ENCODE data around the gene FARS2.

FARS2 gene

DNA sequence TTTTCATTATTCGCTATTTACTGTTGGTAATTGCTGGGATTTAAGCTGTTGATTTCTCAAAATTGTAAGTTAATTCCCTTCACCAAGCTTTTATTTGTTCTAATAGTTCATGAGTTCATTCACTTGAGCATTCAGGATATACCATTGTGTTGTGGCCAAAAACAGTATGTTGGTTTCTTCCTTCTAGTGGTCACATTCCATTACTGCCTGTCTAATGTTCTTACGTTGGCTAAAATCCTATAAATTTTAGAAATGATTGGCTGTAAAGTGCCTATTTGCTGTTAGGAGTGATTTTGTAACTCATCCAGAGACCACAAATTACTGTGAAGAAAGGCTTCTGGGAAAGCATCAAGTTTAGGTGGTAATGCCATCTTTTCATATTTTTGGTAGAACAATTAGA lies 76.3 kb downstream of the FARS2 start:
- no peak overlapping the region for H3K4me3 ChIP-seq (ENCODE audit: low read depth, low read length)
- TF ChIP-seq, protein P1, sequence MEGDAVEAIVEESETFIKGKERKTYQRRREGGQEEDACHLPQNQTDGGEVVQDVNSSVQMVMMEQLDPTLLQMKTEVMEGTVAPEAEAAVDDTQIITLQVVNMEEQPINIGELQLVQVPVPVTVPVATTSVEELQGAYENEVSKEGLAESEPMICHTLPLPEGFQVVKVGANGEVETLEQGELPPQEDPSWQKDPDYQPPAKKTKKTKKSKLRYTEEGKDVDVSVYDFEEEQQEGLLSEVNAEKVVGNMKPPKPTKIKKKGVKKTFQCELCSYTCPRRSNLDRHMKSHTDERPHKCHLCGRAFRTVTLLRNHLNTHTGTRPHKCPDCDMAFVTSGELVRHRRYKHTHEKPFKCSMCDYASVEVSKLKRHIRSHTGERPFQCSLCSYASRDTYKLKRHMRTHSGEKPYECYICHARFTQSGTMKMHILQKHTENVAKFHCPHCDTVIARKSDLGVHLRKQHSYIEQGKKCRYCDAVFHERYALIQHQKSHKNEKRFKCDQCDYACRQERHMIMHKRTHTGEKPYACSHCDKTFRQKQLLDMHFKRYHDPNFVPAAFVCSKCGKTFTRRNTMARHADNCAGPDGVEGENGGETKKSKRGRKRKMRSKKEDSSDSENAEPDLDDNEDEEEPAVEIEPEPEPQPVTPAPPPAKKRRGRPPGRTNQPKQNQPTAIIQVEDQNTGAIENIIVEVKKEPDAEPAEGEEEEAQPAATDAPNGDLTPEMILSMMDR (IDR thresholded peaks at IDR 0.05; ENCODE audit: control insufficient read depth, extremely low read depth, insufficient read depth): no peak
- DNase-seq (ENCODE audit: low read depth): no peak

DNA sequence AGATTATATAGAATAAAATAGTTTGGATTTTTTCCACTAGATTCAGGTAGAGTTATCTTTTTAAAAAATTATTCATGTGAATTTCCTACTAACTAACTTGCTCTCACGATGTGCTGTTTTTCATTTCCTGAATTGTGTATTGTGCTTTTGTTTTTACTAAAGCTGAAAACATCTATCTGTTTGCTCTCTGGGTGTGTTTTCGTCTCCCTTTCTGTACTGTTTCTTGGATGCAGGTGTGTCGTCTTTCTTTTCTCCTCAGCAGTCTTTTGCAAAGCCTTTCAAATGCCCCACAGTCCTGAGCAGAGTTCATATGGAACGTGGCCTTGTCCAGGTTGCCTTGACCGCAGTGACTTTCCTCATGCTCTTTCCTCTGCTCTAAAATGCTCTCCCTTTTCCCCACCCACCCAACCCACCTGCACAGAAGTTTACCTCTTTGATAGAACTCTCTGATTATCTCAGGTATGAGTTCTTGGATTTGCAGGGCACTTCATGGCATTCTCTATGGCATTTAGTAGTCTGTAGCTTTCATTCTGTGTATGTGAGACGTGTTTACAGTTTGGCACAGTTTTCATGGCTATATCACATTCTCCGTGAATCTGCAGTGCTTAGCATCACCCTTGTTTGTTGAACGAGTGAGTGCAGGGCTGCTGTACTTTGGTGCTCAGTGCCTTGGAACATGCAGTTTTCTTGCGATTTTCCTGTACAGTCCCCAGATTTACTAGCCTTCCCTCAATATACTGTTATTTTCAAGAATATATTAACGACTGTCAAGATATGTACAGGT lies 77.1 kb downstream of the FARS2 start:
- DNase-seq (ENCODE audit: low read depth): no peak
- TF ChIP-seq, protein P1 (IDR thresholded peaks at IDR 0.05; ENCODE audit: control insufficient read depth, extremely low read depth, insufficient read depth): no peak
- H3K4me3 ChIP-seq (ENCODE audit: low read depth, low read length): no peak overlapping the region

- H3K4me3 ChIP-seq (ENCODE audit: low read depth, low read length): no peak overlapping the region
- DNase-seq (ENCODE audit: low read depth): no peak
- TF ChIP-seq, protein P1 (IDR thresholded peaks at IDR 0.05; ENCODE audit: control insufficient read depth, extremely low read depth, insufficient read depth): no peak
These were observed 78.5 kb downstream of the FARS2 start for GRCh38 chr6:5339786-5340185.

GRCh38 chr6:5341845-5342244 lies 80.5 kb downstream of the FARS2 start:
- no peak for DNase-seq (ENCODE audit: low read depth)
- no peak overlapping the region for H3K4me3 ChIP-seq (ENCODE audit: low read depth, low read length)
- TF ChIP-seq, protein P1 (IDR thresholded peaks at IDR 0.05; ENCODE audit: control insufficient read depth, extremely low read depth, insufficient read depth): no peak

GRCh38 chr6:5343998-5344397 lies 82.7 kb downstream of the FARS2 start:
- H3K4me3 ChIP-seq (ENCODE audit: low read depth, low read length): no peak overlapping the region
- no peak for DNase-seq (ENCODE audit: low read depth)
- TF ChIP-seq, protein P1 (IDR thresholded peaks at IDR 0.05; ENCODE audit: control insufficient read depth, extremely low read depth, insufficient read depth): no peak

- no peak for DNase-seq (ENCODE audit: low read depth)
- H3K4me3 ChIP-seq (ENCODE audit: low read depth, low read length): no peak overlapping the region
- TF ChIP-seq, protein P1 (IDR thresholded peaks at IDR 0.05; ENCODE audit: control insufficient read depth, extremely low read depth, insufficient read depth): no peak
These were observed 84.0 kb downstream of the FARS2 start for GRCh38 chr6:5345324-5345723.
